HUES6 (cell line): ENCODE data around the gene AKIRIN1.
"Not testable (repeated sequence)": the region's sequence is repeated elsewhere in the genome, so short reads cannot be mapped to it uniquely, and the experiment has no call there.

Source experiments
- H3K27ac ChIP-seq: 2 replicates; pipeline ENCODE4 v1.7.0; 2013; ENCODE audit warnings: low read depth, mild to moderate bottlenecking, low read length, inconsistent platforms
- H3K27me3 ChIP-seq: 2 replicates; pipeline ENCODE4 v1.6.1; 2013; ENCODE audit warnings: low read length; ENCODE audit not compliant: control insufficient read depth, insufficient read depth
- H3K36me3 ChIP-seq: 2 replicates; pipeline ENCODE4 v1.6.1; 2013; ENCODE audit warnings: low read length; ENCODE audit not compliant: control insufficient read depth, insufficient read depth
- H3K4me1 ChIP-seq: 2 replicates; pipeline ENCODE4 v1.6.1; 2013; ENCODE audit warnings: low read length; ENCODE audit not compliant: control insufficient read depth, insufficient read depth
- H3K4me3 ChIP-seq: 2 replicates; pipeline ENCODE4 v1.5.1; 2013; ENCODE audit warnings: low read depth, low read length
- H3K9ac ChIP-seq: one replicate; pipeline ENCODE4 v1.6.1; 2013; ENCODE audit warnings: mild to moderate bottlenecking, low read length
- H3K9me3 ChIP-seq: 2 replicates; pipeline ENCODE4 v1.6.1; 2013; ENCODE audit warnings: low read depth, low read length; ENCODE audit not compliant: control insufficient read depth, insufficient read depth

The AKIRIN1 gene

DNA sequence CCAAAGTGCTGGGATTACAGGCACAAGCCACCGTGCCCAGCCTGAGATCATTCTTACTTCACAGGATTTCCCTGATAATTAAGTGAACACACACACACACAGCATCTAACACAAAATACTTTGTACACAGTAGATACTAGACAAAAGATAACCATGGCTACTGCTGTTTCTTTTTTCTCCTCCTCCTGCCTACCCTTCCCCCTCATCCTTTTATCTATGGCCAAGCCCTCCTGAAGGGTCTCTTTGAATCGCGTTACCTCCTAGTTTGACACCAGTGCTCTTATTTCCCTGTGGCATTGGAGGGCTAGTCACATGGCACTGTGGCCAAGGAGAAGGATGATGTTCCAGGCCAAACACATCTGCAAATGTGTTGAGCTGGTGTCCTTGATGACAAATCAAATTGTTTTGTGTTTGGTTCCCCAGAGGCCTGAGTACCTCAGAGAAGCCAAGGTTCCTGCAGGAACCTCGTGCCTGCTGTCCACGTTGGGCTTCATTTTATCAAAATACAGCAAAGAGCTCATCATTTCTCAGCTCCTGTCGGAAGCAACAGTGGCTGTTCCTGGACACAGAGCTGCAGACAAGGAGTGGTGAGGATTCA is 55.6 kb downstream of the AKIRIN1 start:
- H3K27me3 ChIP-seq = no peaks in the 10 kb centered on the region
- H3K36me3 ChIP-seq = peaks cover 15% of the 10 kb centered on the region
- H3K4me3 ChIP-seq = no peak overlapping the region
- peaks cover 7% of the 10 kb centered on the region for H3K4me1 ChIP-seq
- no peak overlapping the region for H3K9ac ChIP-seq
- H3K9me3 ChIP-seq = no peaks in the 10 kb centered on the region
- H3K27ac ChIP-seq = no peak overlapping the region

DNA sequence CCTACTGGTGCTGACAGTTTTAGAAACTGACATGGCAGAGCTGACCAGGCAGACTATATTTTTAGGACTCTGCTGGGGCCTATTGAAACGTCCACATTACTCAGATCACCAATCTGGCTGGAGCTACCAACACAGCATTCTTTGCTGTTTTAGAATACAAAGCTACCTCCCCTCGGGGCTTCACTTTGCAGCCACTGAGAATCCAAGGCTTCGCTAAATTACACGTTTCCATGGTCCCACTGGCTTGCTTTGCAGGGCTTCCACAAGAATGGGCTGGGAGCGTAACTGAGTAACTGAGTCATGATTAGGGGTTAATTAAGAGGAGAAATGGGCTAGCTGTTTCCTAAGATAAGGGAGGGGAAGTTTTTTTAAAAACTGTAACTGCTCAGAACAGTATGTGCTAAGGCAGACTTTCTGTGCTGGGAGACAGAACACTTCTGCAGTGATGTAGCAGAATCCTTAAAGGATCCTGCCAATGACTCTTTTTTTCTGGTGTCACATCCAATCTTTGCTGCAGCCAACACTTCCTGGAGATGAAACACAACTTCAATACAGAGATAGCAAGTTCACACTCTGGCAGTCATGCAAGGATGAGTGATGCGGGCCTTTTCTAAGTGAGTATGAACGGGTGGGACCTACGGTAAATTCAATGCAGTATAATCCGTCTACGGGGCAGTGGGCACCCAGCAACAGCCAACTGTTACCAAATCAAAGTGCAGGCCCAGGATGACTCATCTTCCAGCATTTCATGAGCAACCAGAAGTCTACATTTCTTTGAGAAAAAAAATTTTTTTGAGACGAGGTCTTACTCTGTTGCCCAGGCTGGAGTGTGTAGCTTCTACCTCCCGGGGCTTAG is 56.5 kb downstream of the AKIRIN1 start:
- H3K27ac ChIP-seq = no peak overlapping the region

DNA sequence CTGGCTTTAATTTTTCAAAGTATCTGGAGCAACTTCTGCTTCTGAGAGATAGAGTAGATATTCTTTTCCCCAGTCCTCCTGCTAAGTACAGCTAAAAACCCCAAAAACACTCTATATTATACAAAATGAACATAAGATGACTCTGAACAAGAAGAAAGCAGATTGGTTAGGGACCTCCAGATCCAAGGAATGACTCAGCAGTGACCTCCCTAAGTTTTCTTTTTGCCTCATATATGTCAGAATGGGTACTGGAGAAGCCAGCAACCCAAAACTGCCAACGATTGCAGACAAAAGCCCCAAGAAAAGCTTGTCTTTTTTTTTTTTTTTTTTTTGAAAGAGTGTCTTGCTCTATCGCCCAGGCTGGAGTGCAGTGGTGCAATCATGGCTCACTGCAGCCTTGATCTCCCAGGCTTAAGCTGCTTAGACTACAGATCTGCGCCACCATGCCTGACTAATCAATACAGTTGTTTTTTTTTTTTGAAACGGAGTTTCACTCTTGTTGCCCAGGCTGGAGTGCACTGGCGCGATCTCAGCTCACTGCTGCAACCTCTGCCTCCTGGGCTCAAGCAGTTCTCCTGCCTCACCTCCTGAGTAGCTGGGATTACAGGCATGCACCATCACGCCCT is 57.8 kb downstream of the AKIRIN1 start:
- Histone ChIP-seq H3K9ac (no peak overlapping the region), H3K27ac (no peak overlapping the region)

More for the DNA sequence above, 56.5 kb downstream of the AKIRIN1 start:
- H3K36me3 ChIP-seq = peaks cover 10% of the 10 kb centered on the region
- H3K4me3 ChIP-seq = no peak overlapping the region
- H3K27me3 ChIP-seq = no peaks in the 10 kb centered on the region
- no peak overlapping the region for H3K9ac ChIP-seq
- H3K4me1 ChIP-seq = peaks cover 14% of the 10 kb centered on the region
- H3K9me3 ChIP-seq = no peaks in the 10 kb centered on the region

DNA sequence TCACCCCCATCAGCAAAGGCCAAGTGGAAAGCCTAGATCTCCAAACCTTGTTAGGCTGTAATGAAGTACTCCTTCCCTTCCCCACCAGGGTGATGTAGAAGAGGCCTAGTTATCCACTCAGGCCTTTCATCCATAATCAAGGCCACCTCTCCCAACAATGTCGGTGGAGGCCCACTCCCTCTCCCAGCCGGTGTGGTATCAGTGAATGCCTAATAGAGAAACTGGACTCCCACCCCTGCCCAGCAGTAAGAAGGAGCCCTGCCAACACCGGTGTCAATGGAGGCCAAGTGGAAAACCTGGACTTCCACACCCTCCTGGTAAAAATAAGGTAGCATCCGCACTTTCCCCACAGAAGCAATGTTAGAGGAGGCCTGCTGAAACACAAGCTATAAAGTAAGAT is 58.9 kb downstream of the AKIRIN1 start:
- H3K4me3 ChIP-seq = no peak overlapping the region

More for the DNA sequence above, 57.8 kb downstream of the AKIRIN1 start:
- Histone ChIP-seq H3K4me1 (peaks cover 14% of the 10 kb centered on the region), H3K4me3 (no peak overlapping the region), H3K36me3 (peaks cover 9% of the 10 kb centered on the region; the same call in 1 of the 2 replicates), H3K27me3 (no peaks in the 10 kb centered on the region), H3K9me3 (no peaks in the 10 kb centered on the region)

DNA sequence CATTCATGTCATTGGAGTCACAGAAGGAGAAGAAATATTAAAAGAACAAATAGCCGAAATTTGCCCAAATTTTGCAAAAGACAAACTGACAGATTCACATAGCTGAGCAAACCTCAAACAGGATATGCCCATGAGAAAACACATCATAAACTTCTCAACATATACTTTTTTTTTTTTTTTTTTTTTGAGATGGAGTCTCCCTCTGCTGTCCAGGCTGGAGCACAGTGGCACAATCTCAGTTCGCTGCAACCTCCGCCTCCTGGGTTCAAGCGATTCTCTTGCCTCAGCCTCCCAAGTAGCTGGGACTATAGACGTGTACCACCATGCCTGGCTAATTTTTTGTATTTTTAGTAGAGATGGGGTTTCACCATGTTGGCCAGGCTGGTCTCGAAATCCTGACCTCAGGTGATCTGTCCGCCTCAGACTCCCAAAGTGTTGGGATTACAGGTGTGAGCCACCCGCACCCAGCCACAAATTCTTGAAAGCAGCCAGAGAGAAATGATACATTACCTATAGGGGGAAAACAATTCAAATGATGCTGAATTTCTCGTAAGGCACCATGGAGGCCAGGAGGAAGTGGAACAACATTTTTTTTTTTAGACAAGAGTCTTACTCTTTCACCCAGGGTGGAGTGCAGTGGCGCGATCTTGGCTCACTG is 60.2 kb downstream of the AKIRIN1 start:
- not testable (repeated sequence) for H3K9me3 ChIP-seq
- peaks cover 14% of the 10 kb centered on the region for H3K4me1 ChIP-seq

More for the DNA sequence above, 58.9 kb downstream of the AKIRIN1 start:
- peaks cover 5% of the 10 kb centered on the region; the same call in 1 of the 2 replicates for H3K36me3 ChIP-seq
- no peaks in the 10 kb centered on the region for H3K27me3 ChIP-seq
- H3K4me1 ChIP-seq = peaks cover 14% of the 10 kb centered on the region
- H3K9me3 ChIP-seq = no peaks in the 10 kb centered on the region
- no peak overlapping the region for H3K27ac ChIP-seq
- H3K9ac ChIP-seq = no peak overlapping the region

DNA sequence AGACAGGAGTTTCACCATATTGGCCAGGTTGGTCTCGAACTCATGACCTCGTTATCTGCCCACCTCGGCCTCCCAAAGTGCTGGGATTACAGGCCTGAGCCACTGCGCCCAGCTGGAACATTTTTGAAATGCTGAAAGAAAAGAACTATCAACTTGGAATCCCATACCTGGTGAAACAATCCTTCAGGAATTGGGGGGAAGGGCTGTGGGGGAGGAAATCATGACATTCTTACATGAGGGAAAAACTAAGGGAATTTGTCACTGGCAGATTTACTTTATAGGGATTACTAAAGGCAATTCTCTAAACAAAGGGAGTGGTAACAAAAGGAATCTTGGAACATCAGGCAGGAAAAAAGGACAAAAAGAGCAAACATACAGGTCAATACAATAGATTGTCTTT is 60.9 kb downstream of the AKIRIN1 start:
- no peak overlapping the region for H3K4me3 ChIP-seq
- H3K36me3 ChIP-seq = peaks cover 5% of the 10 kb centered on the region; the same call in 1 of the 2 replicates
- no peak overlapping the region for H3K9ac ChIP-seq
- H3K9me3 ChIP-seq = no peaks in the 10 kb centered on the region
- H3K27ac ChIP-seq = no peak overlapping the region
- no peaks in the 10 kb centered on the region for H3K27me3 ChIP-seq
- peaks cover 9% of the 10 kb centered on the region for H3K4me1 ChIP-seq

More for the DNA sequence above, 60.2 kb downstream of the AKIRIN1 start:
- not testable (repeated sequence) for H3K9ac ChIP-seq, H3K27ac ChIP-seq, H3K27me3 ChIP-seq, H3K36me3 ChIP-seq, H3K4me3 ChIP-seq

DNA sequence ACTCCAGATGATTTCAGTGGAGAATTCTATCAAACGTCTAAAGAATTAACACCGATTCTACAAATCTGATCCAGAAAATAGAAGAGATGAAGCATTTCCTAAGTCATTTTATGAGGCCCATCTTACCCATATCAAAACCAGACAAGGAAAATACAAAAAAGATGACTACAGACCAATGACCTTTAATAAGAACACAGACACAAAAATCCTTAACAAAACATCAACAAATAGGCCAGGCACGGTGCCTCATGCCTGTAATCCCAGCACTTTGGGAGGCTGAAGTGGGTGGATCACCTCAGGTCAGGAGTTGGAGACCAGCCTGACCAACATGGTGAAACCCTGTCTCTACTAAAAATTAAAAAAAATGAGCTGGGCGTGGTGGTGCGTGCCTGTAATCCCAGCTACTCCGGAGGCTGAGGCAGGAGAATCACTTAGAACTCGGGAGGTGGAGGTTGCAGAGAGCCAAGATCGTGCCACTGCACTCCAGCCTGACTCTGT is 64.2 kb downstream of the AKIRIN1 start:
- H3K4me3 ChIP-seq, H3K9ac ChIP-seq, H3K4me1 ChIP-seq, H3K9me3 ChIP-seq, H3K36me3 ChIP-seq, H3K27me3 ChIP-seq, H3K27ac ChIP-seq: not testable (repeated sequence)
